Mammary epithelial cell (primary cell): ENCODE measurements around the gene SLC2A6.

Experiments used
- CTCF ChIP-seq, 2 donors: IDR thresholded peaks in 1 of 2; conservative IDR thresholded peaks in 1 of 2; 2 replicates each; pipeline ENCODE4 v1.5.1; 2011 to 2012; ENCODE audit warnings: inconsistent platforms in 2 of 2, low read length in 2 of 2, mild to moderate bottlenecking in 2 of 2, control low read depth in 1 of 2, low read depth in 1 of 2; ENCODE audit not compliant: insufficient read depth in 1 of 2; ENCODE audit errors: extremely low read depth in 1 of 2
- EZH2 ChIP-seq: IDR thresholded peaks from 2 replicates; pipeline ENCODE4 v1.6.1; 2012; ENCODE audit warnings: low read length, inconsistent platforms, borderline replicate concordance

DNA sequence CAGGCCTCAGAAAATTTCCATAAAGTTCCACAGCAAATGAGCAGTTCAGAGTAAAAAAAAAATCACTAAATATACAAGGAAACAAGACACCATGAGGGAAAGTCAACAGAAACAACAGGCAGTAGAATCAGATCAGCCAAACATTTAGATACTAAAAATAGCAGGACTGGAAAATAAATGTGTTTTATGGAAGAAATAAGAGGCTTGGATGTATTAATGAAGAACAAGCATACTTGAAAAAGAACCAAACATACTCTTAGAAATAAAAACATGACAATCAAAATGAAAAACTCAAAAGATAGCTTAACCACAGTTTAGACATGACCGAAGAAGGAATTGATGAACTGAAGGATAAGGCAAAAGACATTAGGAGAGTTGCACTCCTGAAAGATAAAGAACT lies 23.2 kb upstream of the SLC2A6 start:
- TF ChIP-seq CTCF (conservative IDR thresholded peaks at IDR 0.05 in 1 of 2, IDR thresholded peaks at IDR 0.05 in 1 of 2; ENCODE audit: extremely low read depth in 1 of 2, insufficient read depth in 1 of 2, low read depth in 1 of 2, low read length in 2 of 2) (no peak), EZH2 (no peak)
